NCI-H1436 treated with DMSO at 0.1 percent for 48 hours (cell line): ENCODE data around the gene HOXA5.

Experiments
- DNase-seq: peaks from one replicate; lab custom pipeline; 2025; lab: John Stamatoyannopoulos, UW

The HOXA5 gene

DNA sequence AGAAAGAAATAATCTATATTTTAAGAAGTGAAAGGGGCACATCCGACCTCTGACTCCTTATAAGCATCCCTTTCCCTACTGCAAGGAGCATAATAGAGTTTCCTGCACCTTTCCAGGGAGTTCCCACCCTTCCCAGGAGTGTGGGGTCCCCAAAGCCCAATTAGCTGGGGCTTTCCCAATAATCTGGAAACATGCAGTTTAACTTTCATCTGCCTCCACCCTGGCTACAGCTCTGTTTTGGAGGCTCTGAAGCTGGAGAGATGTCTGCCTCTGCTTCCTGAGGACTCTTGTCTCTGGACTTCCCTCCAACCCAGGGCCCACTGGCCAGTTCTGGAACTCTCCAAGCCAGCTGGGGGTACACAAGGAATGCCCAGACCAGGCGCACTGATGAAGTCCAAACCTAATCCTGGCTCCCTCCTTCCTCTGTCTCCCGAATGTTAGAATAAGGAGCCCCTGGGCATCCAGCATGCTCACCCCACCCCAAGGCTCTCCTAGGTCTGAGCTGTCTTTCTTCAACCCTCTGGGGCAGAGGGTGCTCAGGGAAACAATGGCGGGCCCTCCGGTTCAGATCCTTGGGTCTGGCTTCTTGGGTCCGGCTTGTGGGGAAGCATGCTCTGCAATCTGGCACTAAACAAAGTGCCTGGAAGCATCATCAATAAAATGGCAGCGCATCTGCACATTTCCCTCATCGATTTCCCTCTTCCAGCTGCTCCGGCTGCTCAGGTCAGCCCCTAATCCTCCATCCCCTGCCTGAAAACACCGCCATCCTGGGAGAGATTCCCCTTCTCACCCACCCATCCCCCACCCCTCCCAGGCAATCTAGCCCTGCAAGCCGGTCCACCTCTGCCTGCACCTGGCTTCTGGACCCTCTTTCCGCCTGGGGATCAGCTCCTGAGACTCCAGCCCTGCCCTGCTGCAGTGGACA, 26.3 kb downstream of the HOXA5 start:
- no peak for DNase-seq

GRCh38 chr7:27116031-27116961, 27.2 kb downstream of the HOXA5 start:
- DNase-seq, result no peak

GRCh38 chr7:27115221-27116026, 28.1 kb downstream of the HOXA5 start:
- DNase-seq, result no peak

DNA sequence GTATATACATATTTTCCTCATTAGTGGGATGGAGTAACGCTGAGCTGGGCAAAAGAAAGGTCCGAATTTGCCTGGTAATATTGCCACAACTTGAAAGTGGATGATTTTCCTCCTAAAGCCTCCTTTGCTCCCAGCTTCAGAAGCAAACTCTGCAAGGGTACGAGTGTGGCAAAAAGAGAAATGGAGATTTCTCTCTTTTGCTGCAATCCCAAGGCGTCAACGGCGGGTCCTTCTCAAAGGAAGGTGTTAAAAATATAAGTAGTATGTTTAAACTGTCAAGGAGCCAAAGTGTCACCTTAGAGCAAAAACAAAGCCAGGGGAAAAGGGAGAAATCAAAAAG, 28.6 kb downstream of the HOXA5 start:
- DNase-seq, result no peak

DNA sequence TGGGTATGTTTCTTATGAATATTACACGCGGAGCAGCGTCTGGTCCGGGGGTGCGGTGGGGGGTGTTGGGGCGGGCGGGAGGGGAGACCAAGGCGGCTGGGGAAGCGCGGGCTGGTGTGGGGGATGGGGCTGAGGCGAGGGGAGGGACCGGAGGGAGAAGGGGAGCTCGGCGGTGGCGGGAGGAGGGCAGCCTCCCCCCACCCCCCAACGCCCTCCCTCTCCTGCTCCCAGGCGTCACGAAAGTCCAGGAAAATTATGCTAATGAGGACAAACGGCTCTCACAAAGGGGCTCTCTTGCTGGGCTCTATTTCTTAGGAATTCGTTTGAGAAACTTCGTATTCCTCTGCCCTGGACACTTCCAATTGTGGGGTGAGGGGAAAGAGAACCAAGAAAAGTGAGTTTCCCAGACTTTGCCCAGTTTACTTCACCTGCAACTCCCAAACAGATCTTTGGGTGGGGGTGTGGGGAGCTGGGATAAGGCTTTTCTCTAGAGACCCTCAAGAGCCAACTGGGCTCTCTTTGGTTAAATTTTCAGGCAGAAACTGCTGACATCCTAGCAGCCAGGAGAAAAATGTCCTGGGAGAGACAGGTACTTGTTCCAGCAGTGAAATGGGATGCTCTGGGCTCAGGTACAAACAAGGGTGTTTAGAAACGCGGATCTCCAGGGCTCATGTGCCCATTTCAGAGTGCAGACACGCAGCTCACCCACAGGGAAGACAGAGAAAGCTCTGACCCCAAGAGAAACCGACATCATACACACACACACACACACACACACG, 29.3 kb downstream of the HOXA5 start:
- DNase-seq, result no peak

- DNase-seq, result no peak
Observed at GRCh38 chr7:27112955-27113949, 30.2 kb downstream of the HOXA5 start.

DNA sequence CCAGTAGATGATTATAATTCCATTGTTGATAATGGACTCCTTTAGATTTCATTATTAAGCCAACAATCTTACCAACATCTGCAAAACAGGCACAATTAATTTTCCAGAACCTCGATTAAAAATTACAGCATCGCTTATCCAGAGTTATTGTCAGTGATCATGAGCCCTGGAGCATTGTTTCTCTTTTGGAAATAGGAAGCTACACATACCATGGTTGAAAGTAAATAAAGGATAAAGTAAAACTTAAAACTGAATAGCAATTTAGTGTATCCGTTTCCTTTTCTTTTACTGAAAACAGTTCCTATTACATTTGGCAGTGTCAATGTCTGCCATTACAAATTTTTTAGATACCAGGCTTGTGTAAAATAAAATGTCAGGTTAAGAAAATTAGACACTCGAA, 31.1 kb downstream of the HOXA5 start:
- no peak for DNase-seq

DNA sequence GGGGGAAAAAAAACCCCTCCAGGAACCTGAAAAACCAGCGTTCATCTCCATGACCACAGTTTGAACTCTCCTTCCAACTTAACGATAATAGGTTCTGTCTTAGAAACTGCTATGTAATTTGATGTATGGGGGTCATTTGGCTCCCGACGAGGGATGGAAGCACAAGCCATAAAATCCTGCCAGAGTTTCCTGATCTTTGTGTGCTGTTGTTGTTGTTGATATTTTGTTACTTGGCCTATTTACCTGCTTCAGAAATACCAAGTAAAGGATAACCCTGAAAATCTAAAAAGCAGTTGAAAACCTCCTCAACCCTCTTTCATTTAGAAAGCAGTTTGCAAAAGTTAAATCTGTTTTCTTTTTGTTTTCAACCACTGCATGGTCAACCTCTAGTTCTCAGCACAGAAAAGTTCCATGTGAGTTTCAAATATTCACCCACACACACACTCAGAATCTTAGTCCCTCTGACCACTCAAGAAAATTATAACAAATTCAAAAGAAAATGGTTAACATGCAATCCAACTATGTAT, 31.7 kb downstream of the HOXA5 start:
- no peak for DNase-seq

DNA sequence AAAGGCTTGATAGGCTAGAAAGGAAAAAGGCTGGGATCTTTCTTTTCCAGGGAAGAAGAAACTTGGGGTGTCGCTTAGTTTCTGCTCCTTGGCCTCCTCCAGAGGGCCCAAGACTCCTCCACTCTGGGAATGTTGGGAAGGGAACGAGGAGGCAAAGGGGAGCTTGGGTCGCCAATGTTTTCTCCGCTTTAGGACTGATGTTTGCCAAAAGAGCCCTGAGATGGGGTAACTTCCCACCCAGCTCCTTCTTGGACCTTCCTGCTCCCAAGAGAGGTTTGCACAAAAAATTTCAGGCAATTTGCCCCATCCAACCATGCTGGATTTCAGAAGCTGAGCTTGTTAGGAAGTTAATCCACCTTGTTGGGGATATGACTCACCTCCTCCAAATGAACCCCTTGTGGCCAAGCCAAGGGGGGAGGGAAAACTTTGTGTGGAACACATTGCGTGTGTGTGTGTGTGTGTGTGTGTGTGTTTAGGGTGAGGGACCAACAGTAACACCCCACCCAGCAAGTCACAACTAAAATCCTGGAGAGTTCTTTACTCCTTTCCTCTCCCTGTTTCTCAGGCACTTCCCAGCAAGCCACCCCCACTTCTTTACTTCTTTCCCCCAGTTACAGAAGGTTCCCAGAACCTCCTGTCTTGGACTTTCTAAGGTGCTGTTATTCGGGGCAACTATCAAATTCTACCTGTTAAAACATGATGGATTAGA, 32.3 kb downstream of the HOXA5 start:
- DNase-seq, result no peak

DNA sequence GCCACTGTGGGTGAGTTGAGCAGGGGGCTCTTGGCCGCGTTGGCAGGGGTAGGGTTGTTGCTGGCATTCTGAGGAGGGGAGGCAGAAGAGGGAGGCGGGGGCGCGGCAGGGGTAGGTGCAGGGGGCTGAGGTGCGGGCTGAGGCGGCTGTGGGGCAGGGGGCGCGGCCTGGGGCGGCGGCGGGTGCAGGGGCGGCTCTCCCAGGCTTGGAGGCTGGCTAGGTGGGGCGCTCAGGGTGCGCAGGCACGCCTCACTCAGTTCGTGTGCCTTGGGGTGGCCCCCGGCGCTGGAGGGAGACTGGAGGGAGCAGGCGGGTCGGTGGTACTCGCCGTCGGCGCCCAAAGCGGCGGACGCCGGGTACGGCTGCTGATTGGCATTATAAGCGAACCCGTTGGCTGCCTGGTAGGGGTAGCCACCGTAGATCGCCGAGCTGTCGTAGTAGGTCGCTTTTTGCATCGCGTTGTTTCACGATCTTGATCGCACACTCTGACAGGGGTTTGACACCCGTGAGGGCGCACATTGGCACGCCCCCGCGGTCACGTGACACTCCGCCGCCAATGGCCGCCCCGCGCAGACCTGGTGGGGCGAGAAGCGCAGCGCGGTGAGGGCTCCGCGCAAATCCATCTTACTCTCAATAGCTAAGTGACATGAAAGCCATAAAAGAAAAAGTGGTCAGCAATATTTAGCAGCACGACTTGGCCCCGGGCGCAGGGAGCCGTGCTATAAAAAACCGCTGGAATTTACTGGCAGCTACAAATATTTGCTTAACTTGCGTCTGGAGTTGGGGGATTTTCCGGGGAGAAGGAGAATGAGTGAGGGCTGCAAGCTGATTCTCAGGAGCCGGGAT, 33.1 kb downstream of the HOXA5 start:
- no peak for DNase-seq

- no peak for DNase-seq
Observed at GRCh38 chr7:27109466-27110185, 33.9 kb downstream of the HOXA5 start.

DNA sequence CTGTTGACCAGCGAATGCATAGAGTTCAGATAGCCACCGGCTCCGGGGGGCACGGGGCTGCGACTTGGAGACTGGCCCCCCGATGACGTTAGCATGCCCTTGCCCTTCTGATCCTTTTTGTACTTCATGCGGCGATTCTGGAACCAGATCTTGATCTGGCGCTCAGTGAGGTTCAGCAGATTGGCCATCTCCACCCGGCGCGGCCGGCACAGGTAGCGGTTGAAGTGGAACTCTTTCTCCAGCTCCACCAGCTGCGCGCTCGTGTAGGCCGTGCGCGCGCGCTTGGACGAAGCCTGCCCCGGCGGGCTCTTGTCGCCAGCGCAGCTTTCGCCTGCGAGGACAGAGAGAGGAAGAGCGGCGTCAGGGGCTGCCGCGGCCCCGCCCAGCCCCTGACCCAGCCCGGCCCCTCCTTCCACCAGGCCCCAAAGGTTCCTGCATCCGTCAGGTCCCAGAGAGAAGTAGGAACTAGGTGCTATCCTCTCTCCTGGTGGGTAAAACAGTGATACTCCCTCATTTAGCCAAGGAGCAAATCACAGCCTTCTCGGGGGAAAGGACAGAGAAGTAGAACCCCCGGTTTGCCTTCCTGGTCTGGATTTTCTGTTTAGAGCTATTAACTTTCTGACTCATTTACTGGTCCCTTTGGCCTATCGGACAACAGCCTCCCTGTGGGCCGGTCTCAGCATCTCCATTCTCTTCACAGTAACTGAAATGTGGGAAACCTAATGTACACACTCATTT, 34.9 kb downstream of the HOXA5 start:
- no peak for DNase-seq

GRCh38 chr7:27107391-27108381, 35.8 kb downstream of the HOXA5 start:
- no peak for DNase-seq

DNA sequence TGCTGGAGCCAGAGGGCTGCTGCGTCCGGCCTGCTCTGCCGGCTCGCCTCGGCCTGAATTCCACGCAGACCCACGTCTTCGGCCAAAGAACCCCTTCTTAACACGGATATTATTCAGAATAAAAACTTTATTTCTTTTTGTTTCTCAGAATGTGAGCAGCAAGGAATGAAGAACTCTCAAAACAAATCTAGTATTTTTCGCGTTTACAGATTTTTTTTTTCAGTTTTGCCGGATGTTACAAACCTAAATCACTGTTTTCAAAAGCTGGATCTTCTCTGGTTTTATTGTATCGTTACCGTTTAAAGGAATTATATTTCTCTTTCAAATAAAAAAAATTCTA, 36.6 kb downstream of the HOXA5 start:
- no peak for DNase-seq

DNA sequence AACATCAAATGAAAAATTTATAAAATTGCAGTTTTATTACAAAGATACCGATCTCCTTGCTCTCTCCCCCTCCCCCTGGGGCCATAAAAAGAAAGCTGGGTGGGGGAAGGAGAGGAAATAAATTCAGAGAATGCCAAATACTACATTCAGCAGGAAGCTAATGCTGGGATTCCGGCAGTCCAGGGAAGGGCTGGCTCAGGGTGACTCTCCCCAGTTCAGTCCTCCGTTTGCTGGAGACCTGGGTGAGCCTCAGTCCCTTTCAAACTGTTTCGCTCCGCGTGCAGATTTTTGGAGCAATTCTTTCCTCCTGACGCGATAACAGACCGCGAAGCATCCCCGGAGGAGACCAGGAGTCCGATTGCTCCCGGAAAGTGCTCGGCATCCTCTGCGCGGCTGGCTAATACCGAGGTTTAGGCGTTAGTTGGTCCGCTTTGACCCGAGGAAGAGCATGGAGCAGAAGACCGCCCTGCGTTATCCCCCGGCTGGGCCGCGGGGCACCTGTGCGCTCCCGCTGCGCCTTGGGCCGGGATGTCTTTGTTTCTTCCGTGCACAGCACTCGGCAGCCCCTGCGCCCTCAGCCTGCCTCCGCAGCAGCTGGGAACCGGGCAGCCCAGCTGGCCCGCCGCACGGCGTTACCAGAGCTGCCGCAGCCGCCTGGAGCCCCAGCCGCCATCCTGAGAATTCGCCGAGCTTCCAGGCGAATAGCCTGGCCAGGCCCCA, 37.1 kb downstream of the HOXA5 start:
- no peak for DNase-seq
